ENCODE data around the gene COL4A1. TPM values are rescaled to one million over a fixed set of nuclear protein-coding genes. Genes with fewer than 3 reads are reported as not detected.

COL4A1 gene
- total RNA-seq, 3 donors from 2014 or later = 19.0 to 308 (median 61.9) TPM

DNA sequence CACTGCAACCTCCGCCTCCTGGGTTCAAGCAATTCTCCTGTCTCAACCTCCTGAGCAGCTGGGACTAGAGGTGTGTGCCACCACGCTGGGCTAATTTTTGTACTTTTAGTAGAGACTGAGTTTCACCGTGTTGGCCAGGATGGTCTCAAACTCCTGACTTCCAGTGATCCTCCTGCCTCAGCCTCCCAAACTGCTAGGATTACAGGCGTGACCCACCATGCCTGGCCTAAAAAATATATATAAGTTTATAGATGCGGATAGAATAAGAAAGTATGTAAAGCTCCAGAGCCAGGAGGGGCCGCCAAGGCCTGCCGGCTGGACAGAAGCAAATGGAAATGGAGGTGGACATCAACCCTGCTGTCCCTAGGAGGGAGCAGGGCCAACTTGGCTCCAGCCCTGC is 66.0 kb downstream of the COL4A1 start:
- DNase-seq (no peak), ATAC-seq (no peak)
- H3K9me3 ChIP-seq = no peaks in the 10 kb centered on the region
- H3K36me3 ChIP-seq (ENCODE audit: low read depth) = no peaks in the 10 kb centered on the region
- no peaks in the 10 kb centered on the region for H3K4me1 ChIP-seq (ENCODE audit: low read depth)
- intact Hi-C loops (cut with DNase I, micrococcal nuclease) = no loop called here
- no peak overlapping the region for H3K4me3 ChIP-seq
- TF ChIP-seq, protein P1, sequence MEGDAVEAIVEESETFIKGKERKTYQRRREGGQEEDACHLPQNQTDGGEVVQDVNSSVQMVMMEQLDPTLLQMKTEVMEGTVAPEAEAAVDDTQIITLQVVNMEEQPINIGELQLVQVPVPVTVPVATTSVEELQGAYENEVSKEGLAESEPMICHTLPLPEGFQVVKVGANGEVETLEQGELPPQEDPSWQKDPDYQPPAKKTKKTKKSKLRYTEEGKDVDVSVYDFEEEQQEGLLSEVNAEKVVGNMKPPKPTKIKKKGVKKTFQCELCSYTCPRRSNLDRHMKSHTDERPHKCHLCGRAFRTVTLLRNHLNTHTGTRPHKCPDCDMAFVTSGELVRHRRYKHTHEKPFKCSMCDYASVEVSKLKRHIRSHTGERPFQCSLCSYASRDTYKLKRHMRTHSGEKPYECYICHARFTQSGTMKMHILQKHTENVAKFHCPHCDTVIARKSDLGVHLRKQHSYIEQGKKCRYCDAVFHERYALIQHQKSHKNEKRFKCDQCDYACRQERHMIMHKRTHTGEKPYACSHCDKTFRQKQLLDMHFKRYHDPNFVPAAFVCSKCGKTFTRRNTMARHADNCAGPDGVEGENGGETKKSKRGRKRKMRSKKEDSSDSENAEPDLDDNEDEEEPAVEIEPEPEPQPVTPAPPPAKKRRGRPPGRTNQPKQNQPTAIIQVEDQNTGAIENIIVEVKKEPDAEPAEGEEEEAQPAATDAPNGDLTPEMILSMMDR (IDR thresholded peaks at IDR 0.05) = no peak

DNA sequence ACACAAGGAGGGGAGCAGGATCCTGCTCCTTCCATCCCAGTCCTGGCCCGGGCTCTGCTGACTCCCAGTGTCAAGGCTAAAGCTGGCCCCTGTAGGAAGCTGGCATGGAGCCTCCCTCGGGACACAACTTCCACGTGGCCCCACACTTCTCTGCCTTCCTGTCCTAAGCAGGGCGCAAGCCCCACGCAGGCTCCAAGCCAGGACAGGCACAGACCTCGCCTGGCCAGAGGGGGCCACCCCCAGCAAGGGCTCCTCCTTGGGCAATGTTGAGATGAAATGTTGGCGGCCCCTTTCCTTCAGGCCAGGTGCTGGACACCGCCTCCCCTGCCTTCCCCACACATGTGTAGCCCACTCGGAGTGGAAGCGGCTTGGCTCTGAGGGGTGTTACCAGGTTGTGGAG is 66.6 kb downstream of the COL4A1 start:
- intact Hi-C loops (cut with DNase I, micrococcal nuclease) = no loop called here
- DNase-seq = no peak
- H3K4me3 ChIP-seq = no peak overlapping the region
- H3K9me3 ChIP-seq = no peaks in the 10 kb centered on the region
- TF ChIP-seq, protein P1 (IDR thresholded peaks at IDR 0.05) = no peak
- H3K4me1 ChIP-seq (ENCODE audit: low read depth) = no peaks in the 10 kb centered on the region
- no peak for ATAC-seq
- H3K36me3 ChIP-seq (ENCODE audit: low read depth) = no peaks in the 10 kb centered on the region

DNA sequence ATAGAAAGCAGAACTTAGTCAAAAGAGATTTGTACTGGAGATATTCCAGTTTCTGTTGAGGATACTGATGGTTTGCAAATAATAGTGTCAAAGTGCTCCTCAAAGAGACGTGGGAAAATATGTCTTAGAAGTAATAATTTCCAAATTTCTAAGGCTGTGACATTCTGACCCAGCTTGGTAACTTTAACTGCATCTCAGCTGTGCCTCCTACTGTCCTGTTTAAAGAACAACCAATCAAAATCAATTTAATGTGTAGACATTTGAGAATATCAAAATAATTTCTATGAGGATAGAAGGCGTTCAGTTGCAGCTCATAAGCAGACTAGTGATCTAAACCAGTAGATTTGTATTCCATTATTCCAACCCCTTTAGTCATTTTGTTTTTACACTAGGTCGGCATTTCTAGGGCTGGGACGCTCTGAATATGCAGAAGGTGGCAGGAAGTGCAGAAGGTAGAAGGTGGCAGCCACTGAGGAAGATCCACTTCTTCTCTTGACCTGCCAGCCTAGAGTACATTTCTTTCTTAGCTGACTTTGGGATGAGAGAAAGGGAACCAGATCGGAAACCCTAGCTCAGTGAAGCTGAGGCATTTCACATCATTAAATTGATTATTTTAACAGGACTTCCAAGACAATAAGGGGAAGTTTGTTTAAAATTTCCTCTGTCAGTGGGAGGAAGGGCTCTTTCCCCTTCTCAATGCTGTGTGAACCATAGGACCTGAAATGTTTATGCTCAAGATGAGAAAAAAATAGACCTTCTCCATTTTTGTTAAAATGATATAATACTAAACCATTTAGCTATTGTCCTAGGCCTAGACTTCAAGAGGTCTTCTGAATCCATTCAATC is 67.5 kb downstream of the COL4A1 start:
- no peaks in the 10 kb centered on the region for H3K9me3 ChIP-seq
- TF ChIP-seq, protein P1 (IDR thresholded peaks at IDR 0.05) = no peak
- H3K4me1 ChIP-seq (ENCODE audit: low read depth) = no peaks in the 10 kb centered on the region
- H3K36me3 ChIP-seq (ENCODE audit: low read depth) = no peaks in the 10 kb centered on the region
- no peak overlapping the region for H3K4me3 ChIP-seq
- intact Hi-C loops (cut with DNase I, micrococcal nuclease) = no loop called here
- ATAC-seq (no peak), DNase-seq (no peak)

DNA sequence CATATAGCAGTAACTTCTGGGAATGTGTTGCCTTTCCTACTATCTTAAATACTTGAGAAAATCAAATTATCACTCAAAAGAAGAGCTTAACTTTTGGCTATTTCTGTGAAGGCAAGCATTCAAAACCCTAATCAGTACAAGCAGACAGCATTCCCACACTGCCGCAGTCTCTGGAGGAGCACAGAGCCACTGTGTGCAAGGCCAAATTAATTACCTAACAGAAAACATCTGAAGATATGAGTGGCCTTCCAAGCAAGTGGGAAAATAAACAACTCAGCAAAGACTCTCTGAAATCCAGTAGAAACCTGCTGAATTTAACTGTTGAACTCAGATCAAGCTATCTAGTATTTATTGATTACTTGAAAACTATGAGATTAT is 68.2 kb downstream of the COL4A1 start:
- Histone ChIP-seq H3K4me3 (no peak overlapping the region), H3K4me1 (ENCODE audit: low read depth) (no peaks in the 10 kb centered on the region), H3K36me3 (ENCODE audit: low read depth) (no peaks in the 10 kb centered on the region), H3K9me3 (no peaks in the 10 kb centered on the region)
- TF ChIP-seq, protein P1 (IDR thresholded peaks at IDR 0.05) = no peak
- intact Hi-C loops (cut with DNase I, micrococcal nuclease) = no loop called here
- ATAC-seq = no peak
- DNase-seq = no peak

DNA sequence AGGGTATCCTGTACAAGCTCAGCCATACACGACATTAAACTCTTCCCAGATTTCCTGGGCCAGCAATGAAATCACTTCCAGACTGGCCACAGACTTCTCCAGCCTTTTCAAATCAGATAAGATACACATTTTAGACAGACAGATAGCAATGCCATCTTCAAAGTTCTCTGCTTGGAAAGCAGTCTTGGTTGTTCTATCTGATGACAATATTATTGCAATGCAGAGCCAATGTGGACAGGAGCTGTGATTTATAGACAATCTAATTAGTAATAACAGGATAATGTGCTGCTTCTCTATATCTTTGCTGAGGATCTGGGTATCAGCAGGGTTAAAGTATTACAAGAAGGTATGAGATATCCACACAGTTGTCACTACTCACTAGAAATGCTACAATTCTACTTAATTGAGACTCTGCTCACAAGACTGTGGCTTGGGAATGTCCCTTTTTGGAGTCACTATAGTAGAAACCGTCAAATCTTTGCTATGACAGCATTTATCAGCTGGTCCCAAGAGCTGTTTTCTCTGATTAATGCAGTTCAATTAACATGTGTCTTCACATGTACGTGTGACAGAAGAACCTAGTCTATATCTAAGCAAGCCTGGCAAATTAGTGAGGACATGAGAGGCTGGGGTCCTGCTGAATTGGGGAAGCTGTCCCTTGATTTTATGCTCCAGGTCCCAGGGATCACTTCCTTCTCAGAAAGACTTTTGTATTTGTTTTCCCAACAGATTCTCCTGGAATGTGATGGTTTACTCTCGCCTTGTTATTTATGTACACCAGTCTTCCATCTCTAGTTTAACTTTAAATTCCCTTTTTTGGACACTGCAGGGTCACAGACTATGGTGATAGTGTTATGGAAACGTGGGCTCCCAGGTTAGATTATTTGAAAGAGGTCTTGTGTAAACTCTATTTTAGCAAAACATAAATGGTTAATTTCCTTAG is 68.8 kb downstream of the COL4A1 start:
- Histone ChIP-seq H3K9me3 (no peaks in the 10 kb centered on the region), H3K36me3 (ENCODE audit: low read depth) (no peaks in the 10 kb centered on the region), H3K4me1 (ENCODE audit: low read depth) (no peaks in the 10 kb centered on the region), H3K4me3 (no peak overlapping the region)
- intact Hi-C loops (cut with DNase I, micrococcal nuclease) = no loop called here
- DNase-seq (no peak), ATAC-seq (no peak)
- TF ChIP-seq, protein P1 (IDR thresholded peaks at IDR 0.05) = no peak

Measured in mucosa of descending colon (tissue), 3 donors.